ENCODE data around the gene KCNA10. TPM values are rescaled to one million over a fixed set of nuclear protein-coding genes. Genes with fewer than 3 reads are reported as not detected.

The KCNA10 gene
- total RNA-seq, 1 experiment from 2014 or later, result not detected

DNA sequence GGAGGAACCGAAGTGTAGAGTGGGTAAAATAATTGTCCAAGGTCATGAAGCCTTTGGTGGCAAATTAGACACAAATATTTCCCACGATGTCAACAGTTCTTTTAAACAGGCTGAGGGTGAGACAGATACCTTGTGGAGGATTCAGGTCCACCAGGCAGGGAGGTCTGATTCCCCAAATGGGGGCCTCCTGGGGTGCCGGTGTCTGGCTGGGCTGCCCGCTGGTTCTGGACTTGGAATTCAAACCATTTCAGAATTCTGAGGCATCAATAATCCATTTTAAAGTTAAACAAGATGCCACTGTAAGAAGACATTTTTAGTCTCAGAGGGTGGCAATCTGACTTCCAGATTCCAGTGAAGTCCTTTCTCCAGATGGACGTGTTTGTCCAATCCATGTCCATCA, 15.5 kb downstream of the KCNA10 start:
- no peak overlapping the region for H2AK5ac ChIP-seq (ENCODE audit: insufficient read length, low read length)
- H3T11ph ChIP-seq (ENCODE audit: low read length), result no peak overlapping the region
- no peak overlapping the region for H4K91ac ChIP-seq (ENCODE audit: insufficient read length, low read depth, low read length)
- H3K4me3 Mint-ChIP-seq, result no peak overlapping the region
- peaks cover 16% of the 10 kb centered on the region for H3K27me3 Mint-ChIP-seq (ENCODE audit: low read depth)
- no peaks in the 10 kb centered on the region; a peak in 1 of 7 replicates for H3K36me3 Mint-ChIP-seq (ENCODE audit: insufficient read depth in 1 of 3, low read depth in 3 of 3)
- no peak overlapping the region for H3K23ac ChIP-seq (ENCODE audit: insufficient read length, low read depth, low read length)
- WGBS (ENCODE audit: extremely low coverage, insufficient read length, low lambda C conversion rate), result no CpG with 5 or more reads among the region's 5 CpGs
- no peak overlapping the region for H3K4me2 ChIP-seq (ENCODE audit: insufficient read depth, insufficient read length, low read length)
- no peaks in the 10 kb centered on the region for H3K79me2 ChIP-seq (ENCODE audit: insufficient read depth, low read length)
- H4K5ac ChIP-seq (ENCODE audit: insufficient read length, low read depth, low read length), result no peak overlapping the region
- no peak overlapping the region for H2BK5ac ChIP-seq (ENCODE audit: insufficient read length, low read length)
- H3K56ac ChIP-seq (ENCODE audit: insufficient read length, low read depth, low read length), result no peak overlapping the region
- H2BK120ac ChIP-seq (ENCODE audit: low read depth, low read length, poor library complexity, severe bottlenecking), result no peak overlapping the region
- TF ChIP-seq, protein P1, sequence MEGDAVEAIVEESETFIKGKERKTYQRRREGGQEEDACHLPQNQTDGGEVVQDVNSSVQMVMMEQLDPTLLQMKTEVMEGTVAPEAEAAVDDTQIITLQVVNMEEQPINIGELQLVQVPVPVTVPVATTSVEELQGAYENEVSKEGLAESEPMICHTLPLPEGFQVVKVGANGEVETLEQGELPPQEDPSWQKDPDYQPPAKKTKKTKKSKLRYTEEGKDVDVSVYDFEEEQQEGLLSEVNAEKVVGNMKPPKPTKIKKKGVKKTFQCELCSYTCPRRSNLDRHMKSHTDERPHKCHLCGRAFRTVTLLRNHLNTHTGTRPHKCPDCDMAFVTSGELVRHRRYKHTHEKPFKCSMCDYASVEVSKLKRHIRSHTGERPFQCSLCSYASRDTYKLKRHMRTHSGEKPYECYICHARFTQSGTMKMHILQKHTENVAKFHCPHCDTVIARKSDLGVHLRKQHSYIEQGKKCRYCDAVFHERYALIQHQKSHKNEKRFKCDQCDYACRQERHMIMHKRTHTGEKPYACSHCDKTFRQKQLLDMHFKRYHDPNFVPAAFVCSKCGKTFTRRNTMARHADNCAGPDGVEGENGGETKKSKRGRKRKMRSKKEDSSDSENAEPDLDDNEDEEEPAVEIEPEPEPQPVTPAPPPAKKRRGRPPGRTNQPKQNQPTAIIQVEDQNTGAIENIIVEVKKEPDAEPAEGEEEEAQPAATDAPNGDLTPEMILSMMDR (conservative IDR thresholded peaks at IDR 0.05), result no peak
- H3K79me1 ChIP-seq (ENCODE audit: insufficient read depth, low read depth, low read length, poor library complexity, severe bottlenecking), result no peaks in the 10 kb centered on the region
- H3K27ac Mint-ChIP-seq, result no peak overlapping the region
- H2AFZ ChIP-seq (ENCODE audit: low read length), result no peak overlapping the region
- no peak overlapping the region for H3K18ac ChIP-seq (ENCODE audit: insufficient read length, low read depth, low read length)
- DNase-seq, result no peak
- peaks cover 11 to 13% of the 10 kb centered on the region in 2 experiments for H3K4me1 Mint-ChIP-seq
- no peaks in the 10 kb centered on the region for H3K27me3 ChIP-seq (ENCODE audit: insufficient read depth, low read length)
- no peak overlapping the region for H3K14ac ChIP-seq (ENCODE audit: insufficient read depth, low read length)
- H2BK15ac ChIP-seq (ENCODE audit: low read depth, low read length), result no peak overlapping the region
- no peaks in the 10 kb centered on the region for H3K9me3 Mint-ChIP-seq
- no peak overlapping the region for H3K9ac ChIP-seq (ENCODE audit: extremely low read depth, insufficient read length, low read length)
- H4K8ac ChIP-seq (replicated peaks; ENCODE audit: insufficient read length, low read depth, low read length), result no peak overlapping the region
- H3K23me2 ChIP-seq (ENCODE audit: insufficient read length, low read depth, low read length, poor library complexity, severe bottlenecking), result no peaks in the 10 kb centered on the region
- H2BK20ac ChIP-seq (ENCODE audit: low read depth, low read length, poor library complexity, severe bottlenecking), result no peak overlapping the region
- H3K9me3 ChIP-seq (ENCODE audit: control insufficient read depth, low read depth, low read length), result no peaks in the 10 kb centered on the region
- H4K20me1 ChIP-seq (ENCODE audit: control insufficient read depth, insufficient read depth, insufficient read length), result no peaks in the 10 kb centered on the region
- H3K4me1 ChIP-seq (ENCODE audit: insufficient read depth, low read length), result no peaks in the 10 kb centered on the region
- no peak overlapping the region for H3K27ac ChIP-seq (ENCODE audit: insufficient read length, low read depth, low read length)
- no peak overlapping the region for H3K4ac ChIP-seq (ENCODE audit: low read depth, low read length)
- H2BK12ac ChIP-seq (ENCODE audit: insufficient read length, low read depth, low read length), result no peak overlapping the region

Measured in H9 (cell line).